Thoracic aorta (tissue), 2 donors: ENCODE data around the gene STPG4. TPM values are rescaled to one million over a fixed set of nuclear protein-coding genes. Genes with fewer than 3 reads are reported as not detected.
"Not testable (repeated sequence)": the region's sequence is repeated elsewhere in the genome, so short reads cannot be mapped to it uniquely, and the experiment has no call there.

Source experiments
- ATAC-seq: fragments of 150-250 bp; one replicate; pipeline ENCODE4 v1.8.0; 2017; ENCODE audit warnings: low read depth; ENCODE audit not compliant: insufficient number of reproducible peaks, low FRiP score
- DNase-seq: peaks from one replicate; pipeline ENCODE4 v3.0.0-alpha.2; 2020; ENCODE audit warnings: low spot score
- H3K27ac ChIP-seq, 2 donors: fragments of 200-600 bp; sonication (generic); 1 replicate in 1 of 2; 2 replicates in 1 of 2; pipeline ENCODE4 v1.5.1; 2016; ENCODE audit warnings: mild to moderate bottlenecking in 2 of 2, moderate library complexity in 2 of 2
- H3K27me3 ChIP-seq: fragments of 200-600 bp; sonication (generic); replicated peaks from 2 replicates; pipeline ENCODE4 v1.6.0; 2016; ENCODE audit warnings: mild to moderate bottlenecking; ENCODE audit not compliant: insufficient read depth
- H3K36me3 ChIP-seq: fragments of 200-600 bp; sonication (generic); one replicate; pipeline ENCODE4 v1.5.1; 2016
- H3K4me1 ChIP-seq, 2 donors: fragments of 200-600 bp; sonication (generic); 1 replicate in 1 of 2; 2 replicates in 1 of 2; pipeline versions ENCODE4 v1.5.1 to v1.6.0; 2016; ENCODE audit warnings: low read depth in 2 of 2, mild to moderate bottlenecking in 1 of 2; ENCODE audit not compliant: control insufficient read depth in 1 of 2
- H3K4me3 ChIP-seq: fragments of 200-600 bp; sonication (generic); 2 replicates; pipeline ENCODE4 v1.5.1; 2016; ENCODE audit warnings: mild to moderate bottlenecking
- H3K9me3 ChIP-seq: fragments of 200-600 bp; sonication (generic); 2 replicates; pipeline ENCODE4 v1.5.1; 2016
- total RNA-seq, 2 donors: library from RNA; depleted of rRNA; stranded (reverse); fragments of >200 nt; gene quantifications; one replicate each; pipeline versions ENCODE4 v1.1.0 to v1.2.3, GENCODE V29; 2016
- TF ChIP-seq, protein P1 (sequence below): fragments of 200-600 bp; sonication (generic); IDR thresholded peaks from one replicate; pipeline ENCODE4 v1.5.1; 2019; ENCODE audit warnings: antibody characterized with exemption

Gene STPG4
- total RNA-seq, 2 donors from 2014 or later, result not detected

DNA sequence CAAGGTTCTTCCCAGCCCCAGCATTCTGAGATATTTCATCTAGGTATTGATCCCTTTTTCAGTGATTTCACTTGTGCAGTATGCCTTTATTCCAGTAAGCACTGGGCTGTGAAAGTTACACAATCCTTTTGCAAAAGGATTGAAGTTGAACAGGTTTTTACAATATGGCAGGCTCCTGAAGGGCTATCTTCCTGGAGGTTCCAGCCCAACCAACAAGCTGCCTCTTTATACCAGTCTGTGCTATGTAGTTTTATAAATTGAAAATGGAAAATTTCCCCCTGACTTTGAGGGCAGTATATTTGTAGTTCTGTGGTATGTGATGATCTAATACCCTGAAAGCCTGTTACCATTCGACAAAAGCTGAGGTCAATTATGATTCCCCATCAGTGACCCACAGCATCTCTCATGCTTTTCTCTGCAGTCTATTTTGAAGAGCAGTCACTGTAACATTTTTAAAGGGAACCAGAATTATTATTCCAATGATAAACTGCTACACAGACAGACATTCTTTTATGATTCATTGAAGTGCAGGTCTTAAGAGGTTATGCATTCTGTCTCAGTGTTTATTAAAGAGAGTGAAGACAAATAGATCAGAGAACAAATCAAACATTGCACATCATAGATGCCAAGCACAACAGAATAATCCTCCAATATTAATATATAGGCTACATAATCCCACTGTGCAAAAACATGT, 35.2 kb upstream of the STPG4 start:
- Histone ChIP-seq H3K27me3 (no peaks in the 10 kb centered on the region), H3K36me3 (no peaks in the 10 kb centered on the region), H3K4me1 (peaks cover 22 to 54% of the 10 kb centered on the region in 2 donors), H3K4me3 (no peak overlapping the region), H3K27ac (peak overlapping the region; percentile 66 to 68), H3K9me3 (no peaks in the 10 kb centered on the region)
- DNase-seq, result no peak
- no peak for ATAC-seq
- TF ChIP-seq, protein P1, sequence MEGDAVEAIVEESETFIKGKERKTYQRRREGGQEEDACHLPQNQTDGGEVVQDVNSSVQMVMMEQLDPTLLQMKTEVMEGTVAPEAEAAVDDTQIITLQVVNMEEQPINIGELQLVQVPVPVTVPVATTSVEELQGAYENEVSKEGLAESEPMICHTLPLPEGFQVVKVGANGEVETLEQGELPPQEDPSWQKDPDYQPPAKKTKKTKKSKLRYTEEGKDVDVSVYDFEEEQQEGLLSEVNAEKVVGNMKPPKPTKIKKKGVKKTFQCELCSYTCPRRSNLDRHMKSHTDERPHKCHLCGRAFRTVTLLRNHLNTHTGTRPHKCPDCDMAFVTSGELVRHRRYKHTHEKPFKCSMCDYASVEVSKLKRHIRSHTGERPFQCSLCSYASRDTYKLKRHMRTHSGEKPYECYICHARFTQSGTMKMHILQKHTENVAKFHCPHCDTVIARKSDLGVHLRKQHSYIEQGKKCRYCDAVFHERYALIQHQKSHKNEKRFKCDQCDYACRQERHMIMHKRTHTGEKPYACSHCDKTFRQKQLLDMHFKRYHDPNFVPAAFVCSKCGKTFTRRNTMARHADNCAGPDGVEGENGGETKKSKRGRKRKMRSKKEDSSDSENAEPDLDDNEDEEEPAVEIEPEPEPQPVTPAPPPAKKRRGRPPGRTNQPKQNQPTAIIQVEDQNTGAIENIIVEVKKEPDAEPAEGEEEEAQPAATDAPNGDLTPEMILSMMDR, result no peak

- ATAC-seq (peak; percentile 73), DNase-seq (no peak)
- no peaks in the 10 kb centered on the region for H3K27me3 ChIP-seq
- no peak overlapping the region for H3K4me3 ChIP-seq
- peak overlapping the region; percentile 66 to 68 for H3K27ac ChIP-seq
- TF ChIP-seq, protein P1, result no peak
- peaks cover 22 to 54% of the 10 kb centered on the region in 2 donors for H3K4me1 ChIP-seq
- H3K36me3 ChIP-seq, result no peaks in the 10 kb centered on the region
- H3K9me3 ChIP-seq, result no peaks in the 10 kb centered on the region
Measured at GRCh38 chr2:47189635-47190034, 34.5 kb upstream of the STPG4 start.

- no peaks in the 10 kb centered on the region for H3K36me3 ChIP-seq
- H3K4me1 ChIP-seq, result peaks cover 16 to 36% of the 10 kb centered on the region in 2 donors
- H3K27ac ChIP-seq, result no peak overlapping the region
- DNase-seq, result no peak
- TF ChIP-seq, protein P1, result no peak
- no peak for ATAC-seq
- H3K9me3 ChIP-seq, result no peaks in the 10 kb centered on the region
- no peaks in the 10 kb centered on the region for H3K27me3 ChIP-seq
- no peak overlapping the region for H3K4me3 ChIP-seq
Measured at GRCh38 chr2:47187069-47187468, 32.0 kb upstream of the STPG4 start.

- DNase-seq (no peak), ATAC-seq (no peak)
- Histone ChIP-seq H3K27me3 (no peaks in the 10 kb centered on the region), H3K9me3 (no peaks in the 10 kb centered on the region), H3K27ac (no peak overlapping the region), H3K4me3 (no peak overlapping the region), H3K36me3 (no peaks in the 10 kb centered on the region), H3K4me1 (peaks cover 12 to 28% of the 10 kb centered on the region in 2 donors)
- TF ChIP-seq, protein P1, result no peak
Measured at GRCh38 chr2:47186351-47186750, 31.2 kb upstream of the STPG4 start.

DNA sequence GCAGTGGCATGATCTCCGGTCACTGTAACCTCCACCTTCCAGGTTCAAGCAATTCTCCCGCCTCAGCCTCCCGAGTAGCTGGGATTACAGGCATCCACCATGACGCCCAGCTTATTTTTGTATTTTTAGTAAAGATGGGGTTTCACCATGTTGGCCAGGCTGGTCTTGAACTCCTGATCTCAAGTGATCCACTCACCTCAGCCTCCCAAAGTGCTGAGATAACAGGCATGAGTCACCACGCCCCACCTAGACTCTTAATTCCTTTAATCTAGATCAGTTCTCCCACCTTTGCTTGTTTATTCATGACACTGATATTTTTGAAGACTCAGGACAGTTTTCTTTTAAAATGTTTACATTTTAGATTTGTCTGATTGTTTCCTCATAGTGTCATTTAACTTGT, 30.0 kb upstream of the STPG4 start:
- not testable (repeated sequence) for H3K9me3 ChIP-seq, H3K27ac ChIP-seq, DNase-seq, ATAC-seq, H3K27me3 ChIP-seq, H3K36me3 ChIP-seq, H3K4me3 ChIP-seq
- H3K4me1 ChIP-seq, result peaks cover 7 to 16% of the 10 kb centered on the region in 2 donors

DNA sequence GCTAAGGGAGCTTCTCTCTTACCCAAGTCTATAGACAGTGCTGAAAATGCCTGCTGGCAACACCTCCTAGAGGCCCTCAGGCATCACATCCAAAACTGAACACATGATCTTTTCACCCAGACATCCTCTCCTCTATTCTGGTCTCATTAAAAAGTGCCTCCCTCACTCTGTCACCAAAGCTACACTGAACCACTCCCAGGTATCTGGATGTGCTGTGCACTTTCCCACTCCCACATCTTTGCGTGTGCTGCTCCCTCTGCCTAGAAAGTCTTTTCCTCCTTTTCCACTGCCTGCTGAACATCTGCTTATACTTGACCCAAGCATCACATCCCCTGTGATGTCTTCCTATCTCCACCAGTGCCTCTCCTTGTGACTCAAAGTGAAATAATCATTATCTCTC, 26.1 kb upstream of the STPG4 start:
- DNase-seq, result no peak
- Histone ChIP-seq H3K27me3 (no peaks in the 10 kb centered on the region), H3K4me3 (no peak overlapping the region), H3K27ac (no peak overlapping the region), H3K9me3 (no peaks in the 10 kb centered on the region), H3K4me1 (peaks cover 0 to 8% of the 10 kb centered on the region in 2 donors), H3K36me3 (no peaks in the 10 kb centered on the region)
- TF ChIP-seq, protein P1, result no peak
- ATAC-seq, result no peak
